HG02943 (cell line): ENCODE data around the gene ADCY1.

ENCODE experiments used
- ATAC-seq: cut with Tn5 transposase; IDR thresholded peaks from one replicate; pipeline ENCODE4 v1.9.1; 2021; ENCODE audit warnings: mild to moderate bottlenecking, low read depth, moderate library complexity; ENCODE audit not compliant: unreplicated experiment

Gene ADCY1

GRCh38 chr7:45649560-45650346 lies 75.6 kb downstream of the ADCY1 start:
- ATAC-seq: no peak

GRCh38 chr7:45650404-45651394 lies 76.5 kb downstream of the ADCY1 start:
- ATAC-seq: no peak

GRCh38 chr7:45651540-45651939 lies 77.4 kb downstream of the ADCY1 start:
- ATAC-seq: no peak

- ATAC-seq: no peak
These were observed 78.5 kb downstream of the ADCY1 start for GRCh38 chr7:45652630-45653029.

GRCh38 chr7:45653209-45653907 lies 79.2 kb downstream of the ADCY1 start:
- no peak for ATAC-seq

- no peak for ATAC-seq
These were observed 80.2 kb downstream of the ADCY1 start for GRCh38 chr7:45654341-45654740.

- no peak for ATAC-seq
These were observed 81.4 kb downstream of the ADCY1 start for GRCh38 chr7:45655539-45655938.

- ATAC-seq: no peak
These were observed 82.3 kb downstream of the ADCY1 start for GRCh38 chr7:45656431-45656830.

GRCh38 chr7:45657136-45657889 lies 83.1 kb downstream of the ADCY1 start:
- no peak for ATAC-seq

- no peak for ATAC-seq
These were observed 83.9 kb downstream of the ADCY1 start for GRCh38 chr7:45657890-45658715.

- ATAC-seq: no peak
These were observed 84.7 kb downstream of the ADCY1 start for GRCh38 chr7:45658716-45659495.

GRCh38 chr7:45659496-45660139 lies 85.5 kb downstream of the ADCY1 start:
- no peak for ATAC-seq

GRCh38 chr7:45660201-45660900 lies 86.2 kb downstream of the ADCY1 start:
- ATAC-seq: no peak

GRCh38 chr7:45660901-45661211 lies 86.7 kb downstream of the ADCY1 start:
- ATAC-seq: no peak

GRCh38 chr7:45661302-45661995 lies 87.3 kb downstream of the ADCY1 start:
- no peak for ATAC-seq

GRCh38 chr7:45662018-45662417 lies 87.8 kb downstream of the ADCY1 start:
- ATAC-seq: no peak

GRCh38 chr7:45662540-45663166 lies 88.5 kb downstream of the ADCY1 start:
- ATAC-seq: no peak
